HUES6 (cell line): Measurements from ENCODE around the gene ELP4.
A peak's percentile ranks its signal among the peaks of the same experiment; 100 is the strongest.

Source experiments
- H3K27ac ChIP-seq: 2 replicates; pipeline ENCODE4 v1.7.0; 2013; ENCODE audit warnings: low read depth, mild to moderate bottlenecking, low read length, inconsistent platforms
- H3K27me3 ChIP-seq: 2 replicates; pipeline ENCODE4 v1.6.1; 2013; ENCODE audit warnings: low read length; ENCODE audit not compliant: control insufficient read depth, insufficient read depth
- H3K36me3 ChIP-seq: 2 replicates; pipeline ENCODE4 v1.6.1; 2013; ENCODE audit warnings: low read length; ENCODE audit not compliant: control insufficient read depth, insufficient read depth
- H3K4me1 ChIP-seq: 2 replicates; pipeline ENCODE4 v1.6.1; 2013; ENCODE audit warnings: low read length; ENCODE audit not compliant: control insufficient read depth, insufficient read depth
- H3K4me3 ChIP-seq: 2 replicates; pipeline ENCODE4 v1.5.1; 2013; ENCODE audit warnings: low read depth, low read length
- H3K9ac ChIP-seq: one replicate; pipeline ENCODE4 v1.6.1; 2013; ENCODE audit warnings: mild to moderate bottlenecking, low read length
- H3K9me3 ChIP-seq: 2 replicates; pipeline ENCODE4 v1.6.1; 2013; ENCODE audit warnings: low read depth, low read length; ENCODE audit not compliant: control insufficient read depth, insufficient read depth

Gene ELP4

DNA sequence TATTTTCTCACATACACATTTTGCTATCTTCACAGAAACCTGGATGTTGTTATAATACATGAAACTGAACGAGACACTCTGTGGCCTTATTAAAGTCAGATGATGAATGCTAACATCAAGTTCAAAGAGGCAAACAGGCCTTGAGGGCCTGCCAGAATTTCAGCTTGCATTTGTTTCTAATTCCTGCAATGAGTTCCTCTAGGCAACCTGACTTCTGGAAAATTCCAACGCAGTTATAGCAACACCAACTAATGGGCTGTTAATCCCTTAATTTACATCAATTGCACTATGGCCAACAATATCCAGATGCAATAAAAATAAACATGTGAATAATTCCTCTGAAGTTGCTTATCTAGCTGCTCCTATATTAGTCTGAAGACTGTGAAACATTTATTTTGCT lies 282.5 kb downstream of the ELP4 start:
- no peak overlapping the region for H3K27ac ChIP-seq
- no peaks in the 10 kb centered on the region for H3K9me3 ChIP-seq
- peaks cover 5% of the 10 kb centered on the region; the same call in 1 of the 2 replicates for H3K4me1 ChIP-seq
- H3K9ac ChIP-seq: no peak overlapping the region
- no peaks in the 10 kb centered on the region for H3K36me3 ChIP-seq
- H3K27me3 ChIP-seq: peaks cover 48% of the 10 kb centered on the region
- H3K4me3 ChIP-seq: no peak overlapping the region

DNA sequence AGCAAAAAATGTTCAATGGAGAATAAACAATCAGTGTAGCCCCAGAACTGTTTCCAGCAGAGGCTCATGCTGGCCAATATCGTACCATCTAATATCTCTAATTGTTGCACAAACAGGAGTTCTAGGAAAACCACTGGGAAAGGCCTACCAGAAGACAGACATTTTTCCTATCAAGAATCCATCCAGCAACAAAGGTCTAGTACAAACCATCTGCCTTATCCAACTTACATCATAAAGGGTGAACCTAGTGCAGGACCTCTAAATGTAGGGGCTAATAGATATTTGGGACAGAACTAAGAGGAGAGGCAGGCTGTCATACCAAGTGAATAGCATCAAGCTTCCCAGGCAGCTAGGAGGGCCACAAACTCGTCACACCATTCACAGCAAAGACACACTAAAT lies 282.9 kb downstream of the ELP4 start:
- Histone ChIP-seq H3K27me3 (peaks cover 52% of the 10 kb centered on the region), H3K4me3 (no peak overlapping the region), H3K9me3 (no peaks in the 10 kb centered on the region), H3K4me1 (peaks cover 6% of the 10 kb centered on the region; the same call in 1 of the 2 replicates), H3K9ac (no peak overlapping the region), H3K27ac (no peak overlapping the region), H3K36me3 (no peaks in the 10 kb centered on the region)

DNA sequence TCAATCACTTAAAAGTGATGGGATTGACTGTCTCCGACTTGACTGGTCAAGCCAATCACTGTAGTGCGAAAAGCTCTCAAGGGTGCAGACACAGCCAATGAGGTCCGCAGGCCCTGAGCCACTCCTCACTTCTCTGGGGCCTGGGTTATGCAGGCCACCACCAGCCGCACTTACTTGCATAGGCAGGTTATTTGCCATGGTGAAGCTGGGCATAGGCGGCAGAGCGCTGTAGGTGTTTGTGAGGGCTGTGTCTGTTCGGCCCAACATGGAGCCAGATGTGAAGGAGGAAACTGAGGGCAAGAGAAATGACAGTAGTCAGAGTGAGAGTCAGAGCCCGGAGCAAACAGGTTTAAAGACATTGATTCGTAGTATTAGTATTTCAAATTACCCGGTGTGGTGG lies 283.7 kb downstream of the ELP4 start:
- H3K9ac ChIP-seq: no peak overlapping the region
- no peaks in the 10 kb centered on the region for H3K9me3 ChIP-seq
- peaks cover 6% of the 10 kb centered on the region; the same call in 1 of the 2 replicates for H3K4me1 ChIP-seq
- peaks cover 60% of the 10 kb centered on the region for H3K27me3 ChIP-seq
- no peaks in the 10 kb centered on the region for H3K36me3 ChIP-seq
- no peak overlapping the region for H3K27ac ChIP-seq
- no peak overlapping the region for H3K4me3 ChIP-seq

DNA sequence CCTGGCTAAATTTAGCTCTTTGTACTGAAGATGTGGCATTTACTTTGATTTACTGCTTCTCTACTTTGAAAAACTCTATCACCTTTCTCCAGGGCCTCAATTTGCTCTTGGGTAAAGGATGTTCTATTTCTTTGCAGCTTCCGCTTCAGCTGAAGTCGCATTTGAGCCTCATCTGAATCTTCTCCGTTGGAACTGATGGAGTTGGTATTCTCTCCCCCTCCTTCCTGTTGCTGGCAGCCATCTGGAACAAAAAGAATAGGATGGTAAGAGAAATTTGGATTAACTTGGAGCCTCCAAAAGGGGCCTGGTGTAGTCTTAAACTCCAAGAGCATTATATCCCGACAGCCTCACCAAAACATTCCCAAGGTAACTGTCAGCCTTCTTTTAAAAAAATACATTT lies 285.0 kb downstream of the ELP4 start:
- Histone ChIP-seq H3K4me3 (no peak overlapping the region), H3K27ac (no peak overlapping the region), H3K9ac (no peak overlapping the region), H3K4me1 (peaks cover 13% of the 10 kb centered on the region), H3K9me3 (no peaks in the 10 kb centered on the region), H3K27me3 (peaks cover 73% of the 10 kb centered on the region), H3K36me3 (no peaks in the 10 kb centered on the region)

DNA sequence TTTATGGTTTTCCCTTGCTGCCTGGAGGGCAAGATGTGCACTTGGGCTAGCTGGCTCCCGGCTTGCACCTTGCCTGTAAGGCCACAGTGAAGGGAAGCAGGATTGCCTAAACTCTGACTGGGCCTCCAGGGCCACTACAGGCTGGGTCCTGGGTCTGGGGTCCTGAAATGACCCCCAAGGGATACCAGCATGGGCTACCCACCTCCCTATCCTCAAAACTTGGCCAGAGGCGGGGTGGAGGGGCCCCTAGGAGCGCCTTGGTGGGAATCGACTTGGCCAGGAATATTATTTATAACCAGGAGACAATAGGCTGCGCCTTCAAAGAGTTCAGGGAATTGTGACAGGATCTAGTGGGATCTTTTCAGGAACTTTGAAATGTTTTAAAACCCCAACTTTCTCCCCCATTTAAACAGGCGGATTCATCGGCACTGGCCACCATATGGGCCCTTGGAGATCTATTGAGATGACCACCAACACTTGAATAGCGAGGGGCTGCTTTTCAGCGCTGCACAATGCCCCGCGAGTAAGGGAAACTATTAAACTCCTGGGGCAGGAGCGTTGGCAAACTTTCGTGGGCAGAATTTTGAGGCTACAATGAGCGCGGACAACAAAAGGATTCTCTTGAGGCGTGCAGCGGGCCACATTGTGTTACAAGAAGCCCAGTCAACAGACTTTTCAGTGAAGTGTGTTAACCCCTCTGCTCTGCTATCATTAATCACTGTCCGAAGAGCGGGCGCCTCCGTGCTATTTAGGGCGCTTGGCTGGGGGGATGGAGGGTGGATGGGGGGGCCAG lies 286.3 kb downstream of the ELP4 start:
- no peak overlapping the region for H3K27ac ChIP-seq
- H3K4me1 ChIP-seq: peaks cover 22% of the 10 kb centered on the region
- peaks cover 87% of the 10 kb centered on the region for H3K27me3 ChIP-seq
- H3K9ac ChIP-seq: no peak overlapping the region
- H3K4me3 ChIP-seq: no peak overlapping the region
- no peaks in the 10 kb centered on the region for H3K9me3 ChIP-seq
- H3K36me3 ChIP-seq: no peaks in the 10 kb centered on the region

DNA sequence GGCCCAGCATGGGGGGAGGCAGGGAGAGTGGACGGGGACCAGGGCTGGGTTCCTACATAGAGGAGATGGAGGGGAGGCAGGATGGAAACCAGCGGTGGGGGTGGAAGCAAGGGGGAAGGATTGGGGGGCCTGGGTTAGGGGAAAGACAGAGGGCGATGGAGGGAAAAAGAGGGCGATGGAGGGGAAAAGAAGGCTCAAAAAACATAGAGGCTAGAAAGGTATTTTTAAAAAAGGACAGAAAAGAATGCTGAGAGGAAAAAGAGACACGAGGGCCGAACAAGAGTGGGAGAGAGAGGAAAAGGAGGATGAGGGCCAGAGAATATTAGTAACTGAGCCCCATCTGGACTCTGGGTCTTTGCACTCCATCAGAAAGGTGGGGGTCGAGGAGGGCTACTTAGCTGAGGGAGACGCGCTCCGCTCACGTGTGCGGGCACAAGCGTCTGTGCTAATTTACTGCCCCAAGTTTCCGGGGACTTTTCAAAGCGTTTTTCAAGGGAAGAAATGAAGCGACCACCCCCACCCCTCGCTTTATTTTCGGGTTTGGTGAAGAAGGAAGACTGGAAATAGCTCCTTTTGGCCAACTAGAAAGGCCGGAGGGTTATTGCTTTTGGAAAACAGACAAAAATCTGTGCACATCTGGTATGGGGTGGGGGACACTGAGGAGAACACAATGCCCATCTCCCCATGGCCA lies 287.1 kb downstream of the ELP4 start:
- Histone ChIP-seq H3K36me3 (no peaks in the 10 kb centered on the region), H3K27ac (no peak overlapping the region), H3K4me1 (peaks cover 22% of the 10 kb centered on the region), H3K9me3 (no peaks in the 10 kb centered on the region), H3K27me3 (peaks cover 94% of the 10 kb centered on the region), H3K4me3 (no peak overlapping the region; the same call in 1 of the 2 replicates), H3K9ac (no peak overlapping the region)

DNA sequence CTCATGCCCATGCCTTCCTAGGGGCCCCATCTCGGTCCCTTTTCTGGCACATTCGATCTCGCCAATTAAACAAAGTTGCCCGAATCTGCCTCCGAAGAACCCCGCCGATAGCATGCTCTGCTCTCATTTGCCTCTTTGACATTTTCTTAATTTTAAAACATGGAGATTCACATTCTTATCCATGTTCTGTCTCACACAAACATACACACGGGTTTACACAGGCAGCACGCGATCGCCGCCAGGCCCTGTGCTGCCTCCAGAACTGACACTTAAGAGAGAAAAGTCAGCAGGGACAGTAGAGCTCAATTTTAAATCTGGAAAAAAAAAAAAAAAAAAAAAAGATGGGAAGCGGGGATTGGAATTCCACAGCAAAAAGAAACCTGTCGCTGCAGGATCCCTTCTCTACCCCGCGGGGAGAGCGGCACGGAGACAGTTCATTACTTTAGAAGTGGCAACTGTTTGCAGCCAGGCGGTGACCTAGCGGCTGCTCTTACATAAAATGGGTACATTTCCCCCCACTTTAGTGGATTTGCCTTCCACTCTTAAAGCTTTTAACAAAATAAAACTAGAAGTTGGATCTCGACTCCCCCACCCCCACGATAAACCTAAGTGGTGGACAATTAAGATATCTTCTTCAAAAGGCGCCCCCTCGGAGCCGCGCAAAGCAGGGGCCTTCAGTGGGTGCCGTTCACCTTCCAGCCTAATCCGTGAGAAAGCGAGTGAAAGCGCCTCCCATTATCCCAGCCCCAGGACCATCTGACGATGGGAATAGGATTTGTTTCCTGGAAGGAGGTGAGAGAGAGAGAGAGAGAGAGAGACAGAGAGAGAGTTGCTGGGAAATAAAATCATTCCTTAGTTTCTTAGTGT lies 287.9 kb downstream of the ELP4 start:
- H3K9me3 ChIP-seq: no peaks in the 10 kb centered on the region
- no peaks in the 10 kb centered on the region for H3K36me3 ChIP-seq

DNA sequence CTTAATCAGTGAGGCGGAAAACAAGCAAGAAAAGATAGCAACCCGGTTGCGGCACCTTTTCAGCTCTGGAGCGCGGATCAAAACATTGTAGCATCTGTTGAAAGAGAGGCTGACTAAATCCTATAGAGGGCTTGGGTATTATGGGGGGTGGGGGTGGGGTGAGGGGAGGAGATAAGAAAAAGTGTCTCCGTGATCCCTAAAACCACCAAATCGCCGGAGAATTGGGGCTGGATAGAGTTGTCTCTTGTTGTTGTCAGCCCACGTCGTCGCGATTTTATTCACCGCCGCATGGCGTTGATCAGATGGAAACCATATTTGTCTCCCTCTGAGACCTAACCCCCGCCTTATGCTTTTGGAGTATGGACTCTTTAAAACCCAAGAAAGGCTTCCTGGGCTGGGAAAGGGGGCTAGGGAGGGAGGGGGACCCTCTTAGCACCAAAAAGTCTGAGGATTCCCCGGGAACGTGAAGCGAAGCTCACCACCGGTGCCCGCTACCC lies 288.5 kb downstream of the ELP4 start:
- Histone ChIP-seq H3K27ac (no peak overlapping the region), H3K9ac (no peak overlapping the region), H3K27me3 (peaks cover 100% of the 10 kb centered on the region), H3K36me3 (no peaks in the 10 kb centered on the region), H3K9me3 (no peaks in the 10 kb centered on the region), H3K4me1 (peaks cover 22% of the 10 kb centered on the region), H3K4me3 (peak overlapping the region; percentile 53)

More for the DNA sequence above, 287.9 kb downstream of the ELP4 start:
- Histone ChIP-seq H3K27me3 (peaks cover 100% of the 10 kb centered on the region), H3K9ac (no peak overlapping the region), H3K4me3 (peak overlapping the region; percentile 53), H3K27ac (no peak overlapping the region), H3K4me1 (peaks cover 22% of the 10 kb centered on the region)

DNA sequence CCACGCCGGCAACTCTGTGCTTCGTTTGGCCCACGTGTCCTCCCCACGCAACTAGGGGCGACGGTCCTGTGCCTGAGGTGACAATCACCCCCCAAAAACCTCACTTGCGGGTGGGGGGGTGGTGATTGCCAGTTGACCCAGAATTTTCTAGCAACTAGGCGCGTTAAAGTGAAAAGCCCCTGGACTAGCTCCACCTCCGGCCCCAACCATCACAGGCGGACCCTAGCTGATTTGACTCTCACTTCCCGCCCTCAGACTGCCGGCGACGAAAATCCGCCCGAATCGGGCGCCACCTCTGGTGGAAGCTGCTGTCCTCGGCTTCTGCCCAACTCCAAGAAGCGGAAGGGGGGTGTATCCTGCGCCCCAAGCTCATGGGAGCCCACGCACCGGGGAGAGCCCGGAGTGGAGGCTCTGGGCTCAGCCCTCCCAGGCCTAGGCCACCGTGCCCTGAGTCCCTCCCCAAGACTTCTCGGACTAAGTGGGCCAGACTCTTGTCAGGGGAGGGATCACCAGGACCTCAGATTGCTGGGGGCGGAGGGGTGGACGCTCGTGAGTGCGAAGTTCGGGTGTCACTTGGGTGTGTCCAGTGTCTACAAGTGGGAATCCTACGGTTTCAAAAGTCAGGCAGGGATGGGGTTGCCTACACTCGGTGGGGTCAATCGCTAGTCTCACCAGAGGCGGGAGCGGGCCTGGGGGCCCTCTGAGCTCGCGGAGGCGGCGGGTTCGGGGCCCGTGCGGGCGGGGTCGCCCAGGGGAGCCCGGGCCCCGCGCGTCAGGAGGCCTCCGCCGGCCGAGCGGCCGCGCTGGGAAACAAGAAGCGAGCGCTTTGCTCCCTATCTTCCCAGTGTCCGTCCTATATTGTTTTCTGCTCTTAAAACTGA lies 289.2 kb downstream of the ELP4 start:
- Histone ChIP-seq H3K9ac (no peak overlapping the region), H3K4me1 (peaks cover 25% of the 10 kb centered on the region), H3K4me3 (peak overlapping the region; percentile 53), H3K27ac (no peak overlapping the region), H3K36me3 (no peaks in the 10 kb centered on the region), H3K9me3 (no peaks in the 10 kb centered on the region), H3K27me3 (peaks cover 100% of the 10 kb centered on the region)
